GM21786 (cell line): ENCODE results near the gene UNC79.

Source experiments
- ATAC-seq: cut with Tn5 transposase; IDR thresholded peaks from one replicate; pipeline ENCODE4 v1.9.1; 2021; ENCODE audit not compliant: unreplicated experiment

Gene UNC79

DNA sequence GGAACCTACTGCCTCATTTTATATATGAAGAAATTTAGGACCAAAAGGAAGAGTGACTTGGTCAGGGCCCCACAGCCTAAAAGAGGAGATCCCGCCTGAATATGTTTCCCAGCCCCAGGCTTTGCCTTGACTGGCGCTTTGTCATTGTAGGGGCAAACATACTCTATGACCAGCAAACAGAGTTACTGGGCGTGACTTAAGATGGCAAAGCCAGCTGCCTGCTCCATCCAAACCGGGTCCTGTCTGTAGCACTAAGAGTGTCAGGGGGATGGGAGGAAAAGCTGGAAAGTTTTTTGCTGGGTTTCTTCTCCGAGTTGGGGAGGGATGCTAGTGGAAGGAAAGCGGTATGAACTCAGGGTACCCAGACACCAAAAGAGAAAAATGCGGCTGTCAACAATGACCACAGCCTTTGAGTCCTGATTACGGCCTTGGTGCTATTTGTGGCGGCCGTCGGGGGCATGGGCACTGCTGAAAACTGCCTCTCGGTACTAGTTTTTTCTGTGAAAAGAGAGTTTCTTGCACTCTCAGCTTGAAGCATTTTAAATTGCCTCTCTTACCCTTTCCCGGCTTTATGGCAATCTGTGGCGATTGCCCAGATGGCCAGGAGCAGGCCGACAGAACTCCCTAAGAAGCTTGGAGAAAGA lies 274.9 kb downstream of the UNC79 start:
- ATAC-seq, result no peak

DNA sequence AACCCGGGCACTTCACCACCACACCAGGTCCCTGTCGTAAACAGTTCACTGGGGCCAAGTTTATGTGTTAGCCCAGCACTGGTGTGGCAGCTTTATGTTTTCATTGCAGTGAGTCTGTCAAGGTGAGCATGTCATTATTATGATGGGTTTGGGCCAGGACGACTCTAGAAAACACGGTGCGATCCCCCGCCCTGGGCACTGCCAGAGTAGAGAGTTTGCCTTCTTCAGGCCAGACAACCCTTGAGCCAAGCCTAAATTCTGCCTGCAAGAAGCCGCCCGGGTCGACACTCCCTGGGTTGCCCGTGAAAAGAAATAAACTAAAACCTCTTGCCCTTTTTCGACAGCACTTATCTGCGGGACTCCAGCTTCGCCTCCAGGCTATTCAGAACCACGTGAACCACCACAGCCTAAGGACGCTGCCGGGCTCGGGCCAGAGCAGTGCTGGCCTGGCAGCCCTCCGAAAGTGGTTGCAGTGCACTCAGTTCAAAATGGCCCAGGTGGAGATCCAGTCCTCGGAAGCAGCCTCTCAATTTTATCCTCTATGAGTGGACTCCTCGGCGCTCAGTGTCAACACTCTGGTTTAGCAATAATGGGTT lies 275.7 kb downstream of the UNC79 start:
- ATAC-seq, result no peak

DNA sequence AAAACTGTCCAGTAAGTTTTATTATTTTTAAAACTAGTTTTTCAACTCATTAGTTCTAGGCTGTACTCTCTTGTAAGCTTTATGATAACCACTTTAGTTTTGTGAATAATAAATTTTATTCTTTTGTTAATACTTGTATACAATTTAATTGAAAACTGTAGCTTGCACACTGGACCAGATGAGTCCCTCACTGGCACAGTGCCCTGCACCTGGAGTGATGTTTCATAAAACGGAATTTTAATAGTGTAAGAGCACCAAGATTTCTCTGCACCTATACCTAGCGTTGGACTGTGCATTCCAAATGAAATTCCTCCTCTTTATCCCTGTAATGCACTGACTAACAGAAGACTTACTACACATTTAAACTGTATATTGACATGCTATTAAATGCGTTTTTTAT lies 276.7 kb downstream of the UNC79 start:
- no peak for ATAC-seq

DNA sequence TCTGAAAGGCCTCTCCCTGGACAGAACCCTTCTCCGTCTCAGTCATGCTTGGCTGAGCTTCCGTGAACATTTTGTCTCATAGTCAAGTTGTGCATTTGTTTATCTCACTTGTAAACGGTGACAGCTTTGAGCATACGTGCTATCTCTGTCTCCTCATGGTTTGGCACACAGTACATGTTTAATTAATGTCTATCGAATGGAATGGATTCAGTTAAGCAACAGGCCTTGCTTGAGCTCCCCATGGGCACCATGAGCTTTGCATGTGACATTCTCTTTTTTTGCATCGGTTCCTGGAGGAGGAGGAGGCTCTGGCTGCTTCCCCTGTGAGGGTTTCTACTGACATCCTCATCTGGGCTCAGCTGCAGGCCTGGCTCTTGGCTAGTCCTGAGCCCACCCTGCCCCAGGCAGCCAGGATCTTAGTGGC lies 277.6 kb downstream of the UNC79 start:
- no peak for ATAC-seq

DNA sequence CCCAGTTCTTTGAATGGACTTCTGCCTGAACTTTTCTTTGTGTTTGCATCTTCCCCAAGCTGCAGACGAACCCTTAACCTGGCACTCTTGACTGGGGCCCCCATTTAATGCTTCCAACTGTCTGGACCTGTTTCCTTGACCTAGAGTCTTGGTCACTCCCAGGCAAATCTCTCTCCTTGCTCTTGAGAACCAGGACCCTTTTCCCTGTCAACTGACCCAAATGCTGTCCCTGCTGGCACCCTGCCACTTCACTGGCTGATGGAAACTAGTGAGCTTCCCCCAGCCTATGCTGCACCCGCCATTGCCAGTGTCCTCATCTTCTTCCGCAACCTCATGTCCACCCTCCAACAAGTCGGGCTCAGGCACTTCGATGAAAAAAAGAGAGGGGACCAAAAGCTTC lies 278.1 kb downstream of the UNC79 start:
- no peak for ATAC-seq

DNA sequence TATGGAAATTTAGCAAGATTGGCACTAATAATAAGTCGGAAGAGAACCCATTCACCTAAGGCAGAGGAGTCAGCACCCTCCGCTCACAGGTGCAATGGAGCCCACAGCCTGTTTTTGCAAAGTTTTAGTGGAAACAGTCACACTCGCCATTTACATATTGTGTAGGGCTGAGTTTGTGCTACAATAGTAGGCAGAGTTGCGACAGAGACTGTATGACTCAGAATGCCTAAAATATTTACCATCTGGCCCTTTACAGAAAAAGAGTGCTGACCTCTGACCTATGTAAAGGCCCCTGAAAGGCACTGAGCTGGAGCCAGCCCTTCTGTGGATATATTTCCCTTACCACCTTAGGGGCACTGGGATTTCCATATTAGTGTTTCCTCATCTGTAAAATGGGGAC lies 278.5 kb downstream of the UNC79 start:
- no peak for ATAC-seq

DNA sequence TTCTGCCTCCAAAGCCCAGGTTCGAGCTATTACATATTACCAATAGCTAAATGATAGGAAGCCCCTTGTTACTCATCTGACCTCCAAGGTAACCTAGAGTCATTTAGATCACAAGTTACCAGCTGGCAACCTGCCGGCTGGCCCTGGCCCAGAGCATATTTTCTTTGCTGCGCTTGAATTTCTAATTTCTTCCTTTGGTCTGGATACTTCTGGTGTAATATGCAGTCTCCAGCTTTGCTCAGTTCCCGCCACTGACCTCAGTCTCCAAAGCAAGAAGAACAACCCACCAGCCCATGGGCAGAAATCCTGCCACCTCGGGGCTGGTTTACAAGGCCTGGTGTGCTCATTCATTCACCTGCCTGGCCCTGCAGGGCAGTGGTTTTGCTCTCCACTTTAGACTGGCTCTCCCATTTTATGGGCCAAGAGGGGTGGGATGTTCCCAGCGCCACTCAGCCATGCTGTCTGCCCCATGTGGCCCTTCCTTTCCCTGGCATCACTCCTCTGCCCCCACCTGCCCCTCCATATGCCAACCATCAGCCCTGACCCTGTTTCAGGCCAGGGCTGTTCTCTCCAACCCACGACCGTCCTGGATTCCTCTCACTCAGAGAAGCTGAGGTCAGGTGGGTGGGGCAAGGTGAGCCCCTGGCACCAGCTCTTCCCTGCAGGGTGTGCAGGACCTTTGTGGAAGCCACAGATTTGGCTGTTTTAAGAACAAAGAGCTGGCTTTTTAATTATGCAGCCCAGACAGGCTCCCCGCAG lies 281.5 kb downstream of the UNC79 start:
- ATAC-seq, result no peak

DNA sequence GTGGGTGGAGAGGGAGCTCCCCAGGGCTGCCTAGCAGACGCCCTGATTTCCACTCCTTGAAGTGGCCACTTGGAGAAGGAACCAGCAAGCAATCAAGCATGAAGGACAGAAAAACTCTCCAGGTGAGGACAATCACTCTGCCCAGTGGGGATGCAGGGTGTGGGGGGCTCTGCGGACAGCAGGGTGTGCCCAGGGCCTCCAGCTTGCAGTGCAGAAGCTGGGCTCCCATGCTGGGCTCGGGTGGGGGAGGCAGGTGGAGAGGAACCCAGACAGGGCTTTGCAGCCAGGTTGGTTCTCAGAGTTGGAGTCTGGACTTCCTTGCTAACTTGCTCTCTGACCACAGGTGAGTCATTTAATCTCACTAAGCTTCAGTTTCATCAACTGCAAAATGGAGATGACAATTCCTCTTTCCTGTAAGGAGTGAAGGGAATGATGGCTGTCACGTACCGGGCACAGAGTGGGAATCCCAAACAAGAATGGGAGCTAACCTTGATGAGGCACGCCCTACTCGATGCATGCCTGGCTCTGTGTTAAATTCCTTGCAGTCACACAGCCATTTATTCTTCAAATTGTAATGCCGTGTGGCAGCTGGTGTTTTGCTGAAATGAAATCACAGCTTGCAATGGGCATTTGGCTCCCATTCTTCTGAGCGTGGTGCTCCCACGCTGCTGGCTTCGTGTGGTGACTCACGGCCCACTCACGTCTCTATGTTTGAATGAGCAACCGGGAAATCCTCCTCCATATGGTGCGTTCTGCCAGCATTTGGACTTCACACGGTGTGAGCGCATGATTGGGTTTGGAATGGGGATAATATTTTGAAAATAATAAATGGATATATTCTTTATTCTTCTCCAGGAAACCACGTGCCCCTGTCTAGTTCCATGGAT lies 282.3 kb downstream of the UNC79 start:
- ATAC-seq, result no peak

DNA sequence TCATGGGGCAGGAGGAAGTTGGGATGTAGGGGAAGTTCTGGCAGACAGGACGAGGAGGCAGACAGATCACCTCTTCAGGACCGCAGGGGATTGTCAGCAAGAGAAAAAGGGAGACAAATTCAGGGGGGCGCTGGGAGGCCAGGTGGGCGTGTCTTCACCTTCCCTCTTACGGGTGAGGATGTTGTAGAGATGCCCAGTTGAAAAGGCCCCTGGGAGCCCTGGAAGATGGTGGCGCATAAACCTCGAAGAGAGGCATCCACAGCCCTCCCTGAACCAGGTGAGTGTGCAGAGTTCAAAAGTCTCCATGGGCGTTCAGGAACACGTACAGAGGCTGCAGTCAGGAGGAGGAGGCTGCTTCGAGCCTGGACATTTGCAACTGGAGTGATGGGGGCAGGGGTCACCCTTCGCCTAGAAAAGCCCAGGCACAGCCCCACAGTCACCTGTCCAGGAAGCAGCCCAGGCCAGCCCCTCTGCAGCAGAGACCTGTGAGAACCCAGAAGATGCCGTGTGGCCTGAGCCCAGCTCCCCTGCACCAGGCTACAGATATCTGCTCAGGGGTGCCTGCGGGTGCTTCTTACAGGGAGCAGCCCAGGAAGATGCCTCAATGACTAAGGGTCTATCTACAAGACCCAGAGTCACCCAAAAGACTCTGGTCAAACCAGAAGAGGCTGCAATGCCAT lies 283.1 kb downstream of the UNC79 start:
- no peak for ATAC-seq

DNA sequence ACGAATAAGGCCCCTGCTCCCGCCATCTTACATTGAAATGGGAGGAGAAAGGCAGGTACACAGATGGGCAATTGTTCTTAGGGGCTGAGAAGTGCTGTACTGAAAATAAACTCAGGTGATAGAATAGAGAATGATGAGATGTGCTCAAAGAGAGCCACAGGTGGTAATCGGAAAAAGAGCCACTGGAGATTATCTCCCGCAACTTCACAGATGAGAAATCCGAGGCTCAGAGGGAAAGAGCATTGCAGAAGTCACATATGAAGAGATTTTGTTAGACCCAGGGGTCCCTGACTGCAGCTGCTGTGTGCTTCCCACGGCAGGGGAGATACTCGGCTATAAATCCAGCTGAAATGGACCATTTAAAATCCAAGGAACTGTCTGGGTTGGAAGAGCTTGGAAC lies 283.9 kb downstream of the UNC79 start:
- ATAC-seq, result no peak

DNA sequence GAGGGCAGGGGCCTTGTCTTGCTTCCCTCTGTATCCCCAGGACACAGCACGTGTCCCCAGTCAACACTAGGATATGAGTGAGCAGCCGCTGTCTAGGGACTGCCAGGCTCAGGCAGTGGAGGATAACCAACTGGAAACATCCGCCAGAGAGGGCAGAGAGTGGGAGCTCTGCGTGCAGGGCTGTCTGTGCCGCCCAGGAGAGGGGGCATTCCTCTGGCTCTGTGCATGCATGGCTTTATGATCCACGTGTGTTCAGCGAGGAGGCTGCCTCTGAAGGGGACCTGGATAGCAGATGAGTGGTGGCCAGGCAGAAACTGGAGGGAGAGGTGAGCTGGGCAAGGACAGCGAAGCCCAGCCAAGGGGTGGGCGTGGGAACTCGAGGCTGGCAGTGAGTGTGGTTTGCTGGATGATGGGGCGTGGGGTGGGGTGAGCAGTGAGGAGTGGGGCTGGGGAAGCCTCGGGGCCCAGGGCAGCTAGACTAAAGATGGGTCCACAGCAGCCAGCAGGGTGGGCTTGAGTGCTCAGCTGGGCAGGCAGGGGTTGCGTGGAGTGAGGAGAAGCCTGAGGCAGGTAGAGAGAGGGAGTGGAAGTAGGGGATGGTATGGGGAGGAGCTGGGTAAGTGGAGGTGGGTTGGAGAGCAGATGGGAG lies 284.7 kb downstream of the UNC79 start:
- ATAC-seq, result no peak

DNA sequence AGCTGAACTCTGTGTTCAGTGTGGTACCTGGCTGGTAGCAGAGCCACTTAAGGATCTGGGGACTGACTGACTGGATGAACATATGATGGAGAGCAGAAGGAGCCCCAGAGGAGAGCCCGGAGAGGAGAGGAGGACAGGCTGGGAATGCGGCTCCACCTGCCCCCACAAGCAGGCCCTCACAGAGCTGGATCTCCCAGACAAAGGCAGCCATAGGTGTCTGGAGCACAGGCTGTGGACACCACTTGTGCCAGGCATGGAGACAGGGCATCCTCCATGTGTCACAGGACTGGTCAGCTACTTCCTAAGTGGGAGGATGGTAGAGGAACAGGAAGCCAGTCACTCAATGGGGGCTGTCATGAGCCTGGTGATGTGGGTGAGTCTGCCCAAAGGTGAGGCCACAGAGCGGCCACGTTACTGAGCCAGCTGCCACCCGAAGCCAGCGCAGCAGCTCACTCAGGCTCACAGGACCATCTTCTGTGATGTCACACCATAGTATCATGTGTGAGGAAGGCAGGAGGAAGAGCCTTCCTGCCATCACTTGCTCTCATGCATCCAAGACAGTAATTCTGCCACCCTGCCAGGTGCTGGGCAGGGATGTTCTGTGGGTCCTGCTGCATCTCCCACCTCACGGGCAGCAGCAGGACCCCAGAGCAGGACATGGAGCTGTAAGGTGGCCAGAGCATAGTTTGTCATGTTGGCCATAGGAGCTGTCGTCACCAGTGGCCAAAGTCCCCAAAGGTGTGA lies 285.4 kb downstream of the UNC79 start:
- no peak for ATAC-seq

DNA sequence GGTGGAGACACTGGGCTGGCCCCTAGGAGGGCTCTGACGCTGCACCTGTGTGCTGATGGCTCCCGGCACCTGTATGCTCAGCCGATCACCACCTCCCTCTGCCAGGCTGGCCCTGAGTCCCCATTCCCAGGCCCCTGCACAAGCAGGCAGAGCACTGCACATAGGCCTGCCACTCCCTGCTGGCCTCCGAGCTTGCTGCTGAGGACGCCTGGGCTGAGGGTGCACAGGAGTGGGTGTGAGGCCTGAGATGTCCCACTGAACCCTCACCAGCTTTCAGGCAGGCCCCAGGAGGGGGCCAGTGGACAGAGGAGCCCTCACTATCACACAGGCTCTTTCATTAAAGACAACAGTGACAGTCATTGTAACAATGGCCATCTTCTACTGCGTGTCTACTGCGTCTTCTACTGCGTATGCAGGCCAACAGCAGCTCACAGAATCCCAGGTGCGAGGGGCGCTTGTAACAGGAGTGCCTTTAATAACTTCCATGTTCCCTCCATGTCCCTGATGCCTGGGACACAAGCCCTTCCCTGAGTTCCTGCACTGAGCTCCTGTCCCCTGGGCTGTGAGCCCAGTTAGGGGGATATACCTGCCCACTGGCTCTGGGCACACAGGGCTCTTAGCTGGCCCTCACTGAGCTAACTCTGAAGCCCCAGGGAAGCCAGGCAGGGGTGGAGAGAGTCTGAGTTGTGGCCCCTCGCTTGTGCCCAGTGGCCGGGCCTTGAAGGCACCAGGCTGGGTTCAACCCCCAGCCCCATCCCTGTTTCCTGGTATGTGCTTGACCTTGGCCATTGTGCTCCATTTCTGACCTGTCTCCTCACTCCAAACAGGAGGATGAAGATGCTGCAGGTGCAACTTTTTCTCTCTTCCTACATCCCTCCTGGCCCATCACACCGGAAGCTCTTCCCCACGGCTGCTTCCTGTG lies 286.3 kb downstream of the UNC79 start:
- ATAC-seq, result no peak

DNA sequence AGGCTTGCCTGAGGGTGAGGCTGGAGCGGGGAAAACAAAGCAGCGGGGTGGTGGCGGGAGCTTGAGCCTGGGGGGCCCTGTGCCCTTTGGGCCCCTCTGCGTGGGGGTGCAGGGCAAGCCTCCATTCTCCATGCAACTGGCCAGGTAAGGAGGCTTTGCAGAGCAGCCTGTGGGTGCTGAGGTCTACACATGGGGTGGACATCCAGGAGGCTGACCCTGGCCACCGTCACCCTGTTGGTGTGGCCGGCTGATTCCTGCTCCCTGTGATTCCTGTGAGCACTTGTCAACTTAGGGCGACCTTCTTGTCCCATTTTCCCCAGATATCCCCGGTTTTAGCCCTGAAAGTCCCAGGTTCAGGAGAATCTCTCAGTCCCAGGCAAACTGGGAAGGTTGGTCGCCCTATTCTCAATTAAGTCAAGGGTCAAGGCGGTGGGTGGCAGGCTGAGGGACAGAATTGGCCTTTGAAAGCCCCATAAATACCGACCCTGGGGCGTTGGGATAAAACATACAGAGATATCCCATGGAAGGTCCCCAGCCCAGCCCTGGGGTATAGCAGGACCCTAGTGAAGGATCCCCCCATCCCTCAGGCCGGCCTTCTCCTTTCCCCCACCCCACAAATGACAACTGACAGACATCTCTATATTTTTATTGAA lies 287.1 kb downstream of the UNC79 start:
- ATAC-seq, result no peak

DNA sequence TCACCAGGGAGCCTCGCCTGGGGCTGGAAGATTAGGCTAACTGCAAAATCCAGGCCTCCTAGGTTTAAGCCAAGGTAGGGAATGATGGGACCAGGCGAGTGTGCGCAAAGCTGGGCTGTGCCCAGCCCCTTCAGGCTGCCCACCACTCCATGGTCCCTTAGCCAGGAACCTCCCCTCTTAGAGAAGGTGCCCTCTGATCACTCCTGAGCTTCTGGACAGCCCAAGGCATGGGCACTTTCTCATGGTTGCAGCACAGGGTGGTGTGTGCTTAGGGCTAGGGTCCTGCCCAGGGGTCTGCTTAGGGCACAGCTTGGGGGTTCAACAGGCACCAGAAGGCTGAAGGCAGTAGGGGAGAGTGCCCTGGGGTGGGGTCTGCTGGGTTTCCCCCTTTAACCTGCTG lies 288.5 kb downstream of the UNC79 start:
- no peak for ATAC-seq

DNA sequence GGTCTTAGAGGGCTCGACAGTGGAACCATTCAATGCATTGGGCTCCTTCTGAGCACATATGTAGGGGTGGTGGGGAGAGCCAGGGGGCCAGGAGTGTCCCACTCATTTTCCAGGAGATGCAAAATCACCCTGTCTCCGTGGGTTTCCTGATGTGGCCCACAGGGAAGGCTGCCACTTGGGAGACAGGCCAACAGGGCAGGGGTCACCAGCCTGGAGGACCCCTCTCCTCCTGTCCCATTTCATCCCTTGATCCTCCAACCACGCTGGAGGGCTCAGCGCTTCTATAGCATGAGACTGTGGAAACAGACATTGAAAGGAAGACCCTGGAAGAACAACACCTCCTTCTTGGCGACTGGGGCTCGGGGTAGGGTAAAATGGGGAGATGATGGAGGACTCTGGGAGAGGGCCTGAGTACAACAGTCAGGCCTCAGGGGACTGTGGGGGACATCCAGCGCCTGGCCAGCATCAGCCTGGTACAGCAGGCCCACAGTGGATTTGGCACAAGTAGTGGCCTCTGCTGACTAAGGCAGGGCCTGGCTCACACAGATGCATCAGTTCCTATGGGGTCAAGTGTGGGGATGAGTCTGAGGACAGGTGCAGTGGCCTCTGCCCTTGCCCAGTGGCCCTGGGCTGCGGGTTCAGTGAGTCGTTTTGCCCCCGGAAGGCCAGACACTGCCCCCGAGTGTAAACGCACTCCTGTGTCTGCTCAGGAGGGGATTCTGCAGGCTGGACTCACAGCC lies 289.5 kb downstream of the UNC79 start:
- ATAC-seq, result no peak

DNA sequence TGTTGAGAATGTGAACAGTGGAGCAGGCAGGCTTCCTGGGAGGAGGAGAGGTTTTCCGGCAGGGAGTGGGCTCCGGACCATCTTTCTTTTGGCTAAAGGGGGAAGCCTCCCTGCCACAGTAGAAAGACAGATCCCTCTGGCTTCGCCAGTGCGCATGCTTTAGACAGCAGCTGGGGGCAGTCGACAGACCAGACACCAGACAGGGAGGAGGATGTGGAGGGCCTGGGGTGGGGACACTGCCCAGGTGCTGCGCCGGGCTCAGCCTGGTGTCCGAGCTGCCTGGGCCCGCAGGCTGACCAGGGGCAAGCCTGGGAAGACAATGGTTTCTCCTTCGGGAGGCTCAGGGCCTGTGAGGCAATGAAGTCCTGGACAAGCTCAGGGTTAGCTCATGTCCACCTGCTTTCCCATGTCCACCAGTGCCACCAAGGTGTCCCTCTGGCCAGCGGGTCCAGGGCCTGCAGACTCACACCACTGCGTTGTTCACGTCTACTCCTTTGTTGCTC lies 290.3 kb downstream of the UNC79 start:
- no peak for ATAC-seq
